Measurements from ENCODE around the gene PTPRM.
A peak's percentile ranks its signal among the peaks of the same experiment; 100 is the strongest.

Gene PTPRM

GRCh38 chr18:8264861-8265411 lies 697.8 kb downstream of the PTPRM start:
- peak; percentile 15 for DNase-seq

- no peak for DNase-seq
Observed at GRCh38 chr18:8272254-8272653, 705.1 kb downstream of the PTPRM start.

- DNase-seq: no peak
Observed at GRCh38 chr18:8274370-8274769, 707.3 kb downstream of the PTPRM start.

- DNase-seq: no peak
Observed at GRCh38 chr18:8276406-8276805, 709.3 kb downstream of the PTPRM start.

- DNase-seq: no peak
Observed at GRCh38 chr18:8277270-8277669, 710.2 kb downstream of the PTPRM start.

GRCh38 chr18:8279346-8279745 lies 712.2 kb downstream of the PTPRM start:
- DNase-seq: no peak

- no peak for DNase-seq
Observed at GRCh38 chr18:8279781-8280330, 712.7 kb downstream of the PTPRM start.

- no peak for DNase-seq
Observed at GRCh38 chr18:8283891-8284585, 716.9 kb downstream of the PTPRM start.

- no peak for DNase-seq
Observed at GRCh38 chr18:8286303-8286702, 719.2 kb downstream of the PTPRM start.

GRCh38 chr18:8287196-8287885 lies 720.2 kb downstream of the PTPRM start:
- DNase-seq: no peak

- no peak for DNase-seq
Observed at GRCh38 chr18:8288472-8289195, 721.5 kb downstream of the PTPRM start.

GRCh38 chr18:8290435-8290834 lies 723.3 kb downstream of the PTPRM start:
- no peak for DNase-seq

- DNase-seq: no peak
Observed at GRCh38 chr18:8290913-8291312, 723.8 kb downstream of the PTPRM start.

GRCh38 chr18:8293184-8293583 lies 726.1 kb downstream of the PTPRM start:
- DNase-seq: no peak

- DNase-seq: no peak
Observed at GRCh38 chr18:8296886-8297616, 729.9 kb downstream of the PTPRM start.

GRCh38 chr18:8298186-8298585 lies 731.1 kb downstream of the PTPRM start:
- DNase-seq: no peak

- DNase-seq: peak; percentile 47
Observed at GRCh38 chr18:8299054-8299980, 732.2 kb downstream of the PTPRM start.

GRCh38 chr18:8300751-8301410 lies 733.8 kb downstream of the PTPRM start:
- no peak for DNase-seq

- DNase-seq: peak; percentile 61
Observed at GRCh38 chr18:8301427-8302172, 734.5 kb downstream of the PTPRM start.

- no peak for DNase-seq
Observed at GRCh38 chr18:8303151-8303755, 736.1 kb downstream of the PTPRM start.
